ENCODE data around the gene RAB11A. TPM values are rescaled to one million over a fixed set of nuclear protein-coding genes. Genes with fewer than 3 reads are reported as not detected.

RAB11A gene
- total RNA-seq, 2 donors from 2014 or later: 111 to 149 TPM

- no peak for ATAC-seq (ENCODE audit: insufficient number of reproducible peaks, low FRiP score, low read depth)
- H3K27me3 ChIP-seq (replicated peaks; ENCODE audit: insufficient read depth): no peaks in the 10 kb centered on the region
- no peaks in the 10 kb centered on the region for H3K36me3 ChIP-seq
- no peaks in the 10 kb centered on the region for H3K9me3 ChIP-seq
- no peak for DNase-seq (ENCODE audit: low spot score)
- H3K4me3 ChIP-seq: peak overlapping the region; percentile 39
- peak; percentile 70 for TF ChIP-seq CTCF (IDR thresholded peaks at IDR 0.05)
- peaks cover 0 to 20% of the 10 kb centered on the region in 2 donors for H3K4me1 ChIP-seq (ENCODE audit: control insufficient read depth in 1 of 2, low read depth in 2 of 2)
- H3K27ac ChIP-seq: no peak overlapping the region
Measured at GRCh38 chr15:65916664-65917406, 47.5 kb downstream of the RAB11A start.

- no peaks in the 10 kb centered on the region for H3K36me3 ChIP-seq
- ATAC-seq (ENCODE audit: insufficient number of reproducible peaks, low FRiP score, low read depth) (no peak), DNase-seq (ENCODE audit: low spot score) (no peak)
- no peak for TF ChIP-seq CTCF (IDR thresholded peaks at IDR 0.05)
- no peaks in the 10 kb centered on the region for H3K27me3 ChIP-seq (replicated peaks; ENCODE audit: insufficient read depth)
- H3K4me1 ChIP-seq (ENCODE audit: control insufficient read depth in 1 of 2, low read depth in 2 of 2): peaks cover 0 to 20% of the 10 kb centered on the region in 2 donors
- H3K9me3 ChIP-seq: no peaks in the 10 kb centered on the region
- no peak overlapping the region for H3K27ac ChIP-seq
- no peak overlapping the region for H3K4me3 ChIP-seq
Measured at GRCh38 chr15:65917407-65917756, 48.1 kb downstream of the RAB11A start.

GRCh38 chr15:65917936-65918335 is 48.6 kb downstream of the RAB11A start:
- no peak for DNase-seq (ENCODE audit: low spot score)

GRCh38 chr15:65918357-65918920 is 49.1 kb downstream of the RAB11A start:
- H3K36me3 ChIP-seq: no peaks in the 10 kb centered on the region
- H3K4me3 ChIP-seq: no peak overlapping the region
- TF ChIP-seq CTCF (IDR thresholded peaks at IDR 0.05): no peak
- no peaks in the 10 kb centered on the region for H3K27me3 ChIP-seq (replicated peaks; ENCODE audit: insufficient read depth)
- ATAC-seq (ENCODE audit: insufficient number of reproducible peaks, low FRiP score, low read depth): no peak
- no peaks in the 10 kb centered on the region for H3K9me3 ChIP-seq
- no peak overlapping the region for H3K27ac ChIP-seq
- peaks cover 0 to 20% of the 10 kb centered on the region in 2 donors for H3K4me1 ChIP-seq (ENCODE audit: control insufficient read depth in 1 of 2, low read depth in 2 of 2)
- no peak for DNase-seq (ENCODE audit: low spot score)

More at GRCh38 chr15:65917936-65918335, 48.6 kb downstream of the RAB11A start:
- Histone ChIP-seq H3K9me3 (no peaks in the 10 kb centered on the region), H3K4me1 (ENCODE audit: control insufficient read depth in 1 of 2, low read depth in 2 of 2) (peaks cover 0 to 20% of the 10 kb centered on the region in 2 donors), H3K27me3 (replicated peaks; ENCODE audit: insufficient read depth) (no peaks in the 10 kb centered on the region), H3K27ac (no peak overlapping the region), H3K4me3 (no peak overlapping the region), H3K36me3 (no peaks in the 10 kb centered on the region)
- no peak for ATAC-seq (ENCODE audit: insufficient number of reproducible peaks, low FRiP score, low read depth)
- TF ChIP-seq CTCF (IDR thresholded peaks at IDR 0.05): no peak

- H3K27me3 ChIP-seq (replicated peaks; ENCODE audit: insufficient read depth): no peaks in the 10 kb centered on the region
- H3K4me3 ChIP-seq: no peak overlapping the region
- DNase-seq (ENCODE audit: low spot score) (no peak), ATAC-seq (ENCODE audit: insufficient number of reproducible peaks, low FRiP score, low read depth) (no peak)
- peaks cover 0 to 20% of the 10 kb centered on the region in 2 donors for H3K4me1 ChIP-seq (ENCODE audit: control insufficient read depth in 1 of 2, low read depth in 2 of 2)
- no peaks in the 10 kb centered on the region for H3K36me3 ChIP-seq
- H3K9me3 ChIP-seq: no peaks in the 10 kb centered on the region
- no peak for TF ChIP-seq CTCF (IDR thresholded peaks at IDR 0.05)
- no peak overlapping the region for H3K27ac ChIP-seq
Measured at GRCh38 chr15:65918945-65919344, 49.7 kb downstream of the RAB11A start.
